OCI-LY3 (cell line): ENCODE measurements around the gene JSRP1.

Experiments
- H2AFZ ChIP-seq: fragments of 200-600, 300-600 bp; shearing (Covaris generic); 2 replicates; pipeline ENCODE4 v1.6.0; 2014; ENCODE audit warnings: antibody characterized with exemption, low read depth, low read length
- H3K27ac ChIP-seq: fragments of 200-600, 300-600 bp; sonication (generic); 2 replicates; pipeline ENCODE4 v1.5.1; 2014; ENCODE audit warnings: mild to moderate bottlenecking, low read length, moderate library complexity, mixed read lengths
- H3K27me3 ChIP-seq: fragments of 200-600, 300-600 bp; sonication (generic); 2 replicates; pipeline ENCODE4 v1.6.1; 2014; ENCODE audit warnings: low read depth, low read length, mixed read lengths
- H3K36me3 ChIP-seq: fragments of 200-600, 300-600 bp; sonication (generic); replicated peaks from 2 replicates; pipeline ENCODE3; 2014; ENCODE audit warnings: low read depth, low read length, mixed read lengths
- H3K4me1 ChIP-seq: fragments of 300-600, 200-600 bp; sonication (generic); 2 replicates; pipeline ENCODE4 v1.6.1; 2014; ENCODE audit warnings: low read length, mixed read lengths
- H3K4me2 ChIP-seq: fragments of 200-600, 300-600 bp; sonication (generic); 2 replicates; pipeline ENCODE4 v1.6.1; 2014; ENCODE audit warnings: low read length, mixed read lengths
- H3K4me3 ChIP-seq: fragments of 300-600, 200-600 bp; sonication (generic); 2 replicates; pipeline ENCODE4 v1.5.1; 2014; ENCODE audit warnings: antibody characterized with exemption, mild to moderate bottlenecking, low read length, moderate library complexity
- H3K79me2 ChIP-seq: fragments of 300-600, 200-600 bp; shearing (Covaris generic); 2 replicates; pipeline ENCODE4 v1.6.1; 2014; ENCODE audit warnings: mild to moderate bottlenecking, low read length, mixed read lengths
- H3K9ac ChIP-seq: fragments of 300-600, 200-600 bp; shearing (Covaris generic); 2 replicates; pipeline ENCODE4 v1.6.0; 2014; ENCODE audit warnings: mild to moderate bottlenecking, low read length, moderate library complexity
- H3K9me3 ChIP-seq: fragments of 200-600, 300-600 bp; shearing (Covaris generic); 2 replicates; pipeline ENCODE4 v1.6.1; 2014; ENCODE audit warnings: low read length, mixed read lengths; ENCODE audit not compliant: insufficient read depth
- H4K20me1 ChIP-seq: fragments of 200-600, 300-600 bp; sonication (generic); 2 replicates; pipeline ENCODE4 v1.6.1; 2016; ENCODE audit warnings: low read length, mixed read lengths; ENCODE audit not compliant: insufficient read depth
- EZH2phosphoT487 ChIP-seq: fragments of 200-600 bp; shearing (Covaris generic); IDR thresholded peaks from 2 replicates; pipeline ENCODE4 v1.6.1; 2018; ENCODE audit warnings: antibody characterized with exemption, mixed run types, low read depth
- TF ChIP-seq, protein P1 (sequence below): fragments of 200-600, 300-600 bp; sonication (generic); IDR thresholded peaks from 2 replicates; pipeline ENCODE4 v1.5.1; 2014; ENCODE audit warnings: antibody characterized with exemption, low read length, low read depth

JSRP1 gene

DNA sequence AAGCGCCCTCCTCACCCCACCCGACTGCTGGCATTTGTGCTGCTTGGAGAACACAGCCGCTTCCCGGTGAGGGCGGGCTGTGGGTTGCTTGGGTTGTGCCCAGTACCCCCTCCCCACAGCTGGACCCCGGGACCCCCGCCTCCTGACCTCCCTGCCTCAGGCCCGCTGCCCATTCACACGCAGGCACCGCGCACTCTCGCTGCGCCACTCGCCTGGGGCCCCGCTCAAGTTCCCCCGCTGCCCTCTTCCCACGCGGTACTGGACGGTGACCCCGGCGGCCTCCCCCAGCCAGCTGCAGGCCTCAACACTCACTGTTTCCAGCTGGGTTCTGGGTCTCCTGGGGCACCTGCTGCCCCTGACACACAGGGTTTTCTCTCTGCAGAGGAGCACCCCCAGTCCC, 36.5 kb downstream of the JSRP1 start:
- H3K79me2 ChIP-seq = no peaks in the 10 kb centered on the region
- no peak overlapping the region for H3K27ac ChIP-seq
- peaks cover 8% of the 10 kb centered on the region for H4K20me1 ChIP-seq
- peaks cover 43% of the 10 kb centered on the region for H3K36me3 ChIP-seq
- H2AFZ ChIP-seq = no peak overlapping the region
- H3K4me2 ChIP-seq = no peak overlapping the region
- TF ChIP-seq, protein P1, sequence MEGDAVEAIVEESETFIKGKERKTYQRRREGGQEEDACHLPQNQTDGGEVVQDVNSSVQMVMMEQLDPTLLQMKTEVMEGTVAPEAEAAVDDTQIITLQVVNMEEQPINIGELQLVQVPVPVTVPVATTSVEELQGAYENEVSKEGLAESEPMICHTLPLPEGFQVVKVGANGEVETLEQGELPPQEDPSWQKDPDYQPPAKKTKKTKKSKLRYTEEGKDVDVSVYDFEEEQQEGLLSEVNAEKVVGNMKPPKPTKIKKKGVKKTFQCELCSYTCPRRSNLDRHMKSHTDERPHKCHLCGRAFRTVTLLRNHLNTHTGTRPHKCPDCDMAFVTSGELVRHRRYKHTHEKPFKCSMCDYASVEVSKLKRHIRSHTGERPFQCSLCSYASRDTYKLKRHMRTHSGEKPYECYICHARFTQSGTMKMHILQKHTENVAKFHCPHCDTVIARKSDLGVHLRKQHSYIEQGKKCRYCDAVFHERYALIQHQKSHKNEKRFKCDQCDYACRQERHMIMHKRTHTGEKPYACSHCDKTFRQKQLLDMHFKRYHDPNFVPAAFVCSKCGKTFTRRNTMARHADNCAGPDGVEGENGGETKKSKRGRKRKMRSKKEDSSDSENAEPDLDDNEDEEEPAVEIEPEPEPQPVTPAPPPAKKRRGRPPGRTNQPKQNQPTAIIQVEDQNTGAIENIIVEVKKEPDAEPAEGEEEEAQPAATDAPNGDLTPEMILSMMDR = no peak
- TF ChIP-seq EZH2phosphoT487 = no peak
- H3K9me3 ChIP-seq = no peaks in the 10 kb centered on the region
- 0 out of 2 replicates have a peak, but pooled peaks cover 3% of the 10 kb centered on the region for H3K4me1 ChIP-seq
- no peak overlapping the region for H3K9ac ChIP-seq
- H3K27me3 ChIP-seq = no peaks in the 10 kb centered on the region
- no peak overlapping the region for H3K4me3 ChIP-seq

DNA sequence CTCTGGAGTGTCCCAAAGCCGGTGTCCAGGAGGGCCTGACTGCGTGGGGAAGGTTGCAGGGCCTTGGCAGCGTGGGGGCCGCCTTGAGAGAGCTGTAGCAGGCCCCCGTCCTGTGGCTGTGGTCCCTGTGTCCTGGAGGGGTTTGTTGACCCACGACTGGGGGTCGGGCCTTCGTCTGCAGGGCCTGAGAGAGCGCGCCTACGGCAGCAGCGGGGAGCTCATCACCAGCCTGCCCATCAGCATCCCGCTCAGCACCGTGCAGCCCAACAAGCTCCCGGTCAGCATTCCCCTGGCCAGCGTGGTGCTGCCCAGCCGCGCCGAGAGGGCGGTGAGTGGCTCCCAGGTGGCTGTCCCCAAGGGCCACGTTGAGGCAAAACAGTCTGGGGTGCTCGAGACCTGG, 38.6 kb downstream of the JSRP1 start:
- no peak overlapping the region for H3K9ac ChIP-seq

DNA sequence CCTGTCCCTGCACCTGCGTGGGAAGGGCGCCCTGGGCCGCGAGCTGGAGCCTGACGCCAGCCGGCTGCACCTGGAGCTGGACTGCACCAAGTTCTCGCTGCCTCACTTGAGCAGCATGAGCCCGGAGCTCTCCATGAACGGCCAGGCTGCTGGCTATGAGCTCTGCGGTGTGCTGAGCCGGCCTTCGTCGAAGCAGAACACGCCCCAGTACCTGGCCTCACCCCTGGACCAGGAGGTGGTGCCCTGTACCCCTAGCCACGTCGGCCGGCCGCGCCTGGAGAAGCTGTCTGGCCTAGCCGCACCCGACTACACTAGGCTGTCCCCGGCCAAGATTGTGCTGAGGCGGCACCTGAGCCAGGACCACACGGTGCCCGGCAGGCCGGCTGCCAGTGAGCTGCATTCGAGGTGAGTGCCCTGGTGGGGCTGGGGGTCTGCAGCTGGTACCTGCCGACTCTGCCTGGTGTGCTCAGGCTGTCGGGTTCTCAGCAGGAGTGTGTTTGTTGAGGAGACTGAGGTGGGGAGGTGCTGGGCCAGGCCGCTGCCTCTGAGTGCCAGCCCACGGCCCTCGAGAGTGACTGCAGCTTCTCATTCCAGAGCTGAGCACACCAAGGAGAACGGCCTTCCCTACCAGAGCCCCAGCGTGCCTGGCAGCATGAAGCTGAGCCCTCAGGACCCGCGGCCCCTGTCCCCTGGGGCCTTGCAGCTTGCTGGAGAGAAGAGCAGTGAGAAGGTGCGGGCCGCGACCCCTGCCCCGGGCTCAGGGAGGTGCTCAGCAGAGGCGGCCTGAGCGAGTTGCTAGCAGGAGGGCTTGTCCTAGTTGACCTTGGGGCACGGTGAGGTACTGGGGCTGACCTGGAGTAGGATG, 39.6 kb downstream of the JSRP1 start:
- Histone ChIP-seq H3K9ac (no peak overlapping the region), H4K20me1 (peaks cover 3% of the 10 kb centered on the region; the same call in 1 of the 2 replicates), H3K4me1 (0 out of 2 replicates have a peak, but pooled peaks cover 3% of the 10 kb centered on the region), H3K4me2 (no peak overlapping the region), H3K9me3 (no peaks in the 10 kb centered on the region), H2AFZ (no peak overlapping the region), H3K4me3 (no peak overlapping the region), H3K79me2 (no peaks in the 10 kb centered on the region), H3K27me3 (no peaks in the 10 kb centered on the region), H3K36me3 (peaks cover 49% of the 10 kb centered on the region), H3K27ac (no peak overlapping the region)
- TF ChIP-seq, protein P1 = no peak
- no peak for TF ChIP-seq EZH2phosphoT487

More for the DNA sequence above, 38.6 kb downstream of the JSRP1 start:
- Histone ChIP-seq H2AFZ (no peak overlapping the region), H3K9me3 (no peaks in the 10 kb centered on the region), H3K4me3 (no peak overlapping the region), H3K36me3 (peaks cover 46% of the 10 kb centered on the region), H3K27me3 (no peaks in the 10 kb centered on the region), H3K27ac (no peak overlapping the region), H3K4me1 (0 out of 2 replicates have a peak, but pooled peaks cover 3% of the 10 kb centered on the region), H3K79me2 (no peaks in the 10 kb centered on the region), H3K4me2 (no peak overlapping the region), H4K20me1 (peaks cover 3% of the 10 kb centered on the region)
- no peak for TF ChIP-seq EZH2phosphoT487
- TF ChIP-seq, protein P1 = no peak

DNA sequence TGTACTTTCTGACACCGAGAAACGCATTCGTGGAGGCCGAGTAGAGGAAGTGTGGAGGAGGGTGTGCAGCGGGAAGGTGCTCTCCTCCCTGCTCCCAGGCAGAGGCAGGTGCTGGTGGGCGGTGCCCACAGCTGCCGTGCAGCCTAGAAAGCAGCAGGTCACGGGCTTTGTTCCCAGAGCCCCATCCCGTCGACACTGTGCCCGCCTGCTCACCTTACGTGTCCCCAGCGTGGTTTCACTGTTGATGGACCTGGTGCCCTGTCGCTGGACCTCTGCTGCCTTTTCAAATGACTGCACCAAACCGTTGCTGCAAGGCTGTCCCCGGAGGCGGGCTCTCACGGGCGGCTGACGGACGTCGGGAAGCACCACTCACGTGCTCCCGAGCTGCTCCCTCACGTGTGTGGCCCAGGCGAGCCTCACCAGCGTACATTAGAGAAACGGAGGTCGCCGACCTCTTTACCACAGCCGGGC, 40.9 kb downstream of the JSRP1 start:
- Histone ChIP-seq H2AFZ (no peak overlapping the region), H4K20me1 (peaks cover 3% of the 10 kb centered on the region; the same call in 1 of the 2 replicates), H3K9ac (no peak overlapping the region), H3K4me1 (0 out of 2 replicates have a peak, but pooled peaks cover 3% of the 10 kb centered on the region), H3K9me3 (no peaks in the 10 kb centered on the region), H3K4me2 (no peak overlapping the region), H3K27ac (no peak overlapping the region), H3K27me3 (no peaks in the 10 kb centered on the region), H3K4me3 (no peak overlapping the region), H3K36me3 (peaks cover 58% of the 10 kb centered on the region), H3K79me2 (no peaks in the 10 kb centered on the region)
- TF ChIP-seq, protein P1 = no peak
- no peak for TF ChIP-seq EZH2phosphoT487
